ENCODE measurements around the gene ANKRD10. TPM values are rescaled to one million over a fixed set of nuclear protein-coding genes. Genes with fewer than 3 reads are reported as not detected.
A peak's percentile ranks its signal among the peaks of the same experiment; 100 is the strongest.

The ANKRD10 gene
- total and polyA plus RNA-seq, 2 of the 8 experiments (the other 6 are each of a cell fraction or from before 2014, with no cell fraction given): 146 to 218 TPM

GRCh38 chr13:110869231-110869804 is 45.6 kb downstream of the ANKRD10 start:
- ChIA-PET CTCF (ENCODE audit: partially characterized antibody) (interaction anchor here (1.1 to 3.3 kb wide), 4 partner anchors 12 to 46 kb away, joined by 3 to 11 read pairs (median 4); no protein-coding TSS in a partner anchor), POLR2A (ENCODE audit: partially characterized antibody) (interaction anchor here (0.7 to 1.8 kb wide), 6 partner anchors 10 to 157 kb away, joined by 3 to 5 read pairs (median 4); no protein-coding TSS in a partner anchor)
- peaks cover 0 to 24% (median 9%) of the 10 kb centered on the region in 4 experiments; a peak in 5 of 7 replicates for H3K4me1 ChIP-seq (replicated peaks in 1 of 4; ENCODE audit: control insufficient read depth in 3 of 4, insufficient read depth in 4 of 4, low read length in 3 of 4)
- no peaks in the 10 kb centered on the region; the same call in 1 of the 2 replicates for H3K79me1 ChIP-seq (ENCODE audit: low read depth, low read length)
- no peak overlapping the region for H3K4me3 ChIP-seq (ENCODE audit: extremely low read depth in 1 of 4, insufficient read depth in 2 of 4, low read depth in 3 of 4, low read length in 4 of 4)
- H3K9ac ChIP-seq (replicated peaks in 1 of 4; ENCODE audit: extremely low read depth in 1 of 4, low read depth in 3 of 4, low read length in 3 of 4): no peak overlapping the region
- H3K79me2 ChIP-seq (ENCODE audit: control insufficient read depth in 1 of 2, insufficient read depth in 2 of 2, low read length in 2 of 2): peaks cover 0 to 6% of the 10 kb centered on the region in 2 experiments; a peak in 1 of 4 replicates
- H4K20me1 ChIP-seq (replicated peaks in 1 of 2; ENCODE audit: control insufficient read depth in 1 of 2, insufficient read depth in 2 of 2, low read length in 2 of 2): peaks cover 0 to 4% of the 10 kb centered on the region in 2 experiments
- no peak overlapping the region for H2BK5ac ChIP-seq (ENCODE audit: low read depth, low read length)
- DNase-seq (ENCODE audit: low read depth in 1 of 2, low spot score in 2 of 2) (no peak), FAIRE-seq (no peak)
- H2AFZ ChIP-seq (ENCODE audit: low read length): no peak overlapping the region
- no peak overlapping the region for H3K56ac ChIP-seq (replicated peaks; ENCODE audit: insufficient read length, low read depth, low read length)
- no peak overlapping the region for H3K27ac ChIP-seq (ENCODE audit: low read depth, low read length)
- no peak overlapping the region for H2AK5ac ChIP-seq (ENCODE audit: low read depth, low read length)
- TF ChIP-seq HDAC2 (IDR thresholded peaks at IDR 0.05; ENCODE audit: borderline replicate concordance in 1 of 2, low read depth in 2 of 2, low read length in 2 of 2): no peak
- no peak for TF ChIP-seq RNF2 (IDR thresholded peaks at IDR 0.05; ENCODE audit: borderline replicate concordance, low read depth, low read length, missing control alignments, poor library complexity, severe bottlenecking)
- TF ChIP-seq ZNF274 (IDR thresholded peaks at IDR 0.05; ENCODE audit: borderline replicate concordance, extremely low read depth, low read length): no peak
- TF ChIP-seq BACH1 (IDR thresholded peaks at IDR 0.05; ENCODE audit: low read length): no peak
- no peak for TF ChIP-seq CBX8 (IDR thresholded peaks at IDR 0.05; ENCODE audit: borderline replicate concordance, low read depth, low read length)
- no peak overlapping the region for H2BK15ac ChIP-seq (ENCODE audit: low read length)
- H3K18ac ChIP-seq (ENCODE audit: extremely low read depth, low read length): no peak overlapping the region
- peak overlapping the region; percentile 41; the same call in 1 of the 2 replicates for H2BK12ac ChIP-seq (ENCODE audit: low read depth, low read length)
- no peaks in the 10 kb centered on the region for H3K36me3 ChIP-seq (ENCODE audit: control insufficient read depth in 2 of 4, insufficient read depth in 4 of 4, low read length in 3 of 4)
- no peak overlapping the region for H4K5ac ChIP-seq (ENCODE audit: insufficient read length, low read depth, low read length)
- H4K8ac ChIP-seq (ENCODE audit: extremely low read depth, insufficient read depth, low read length): peak overlapping the region; percentile 73
- H3K14ac ChIP-seq (ENCODE audit: insufficient read length): no peak overlapping the region
- H2BK20ac ChIP-seq (ENCODE audit: low read length): no peak overlapping the region
- no peak overlapping the region for H3K4ac ChIP-seq (replicated peaks; ENCODE audit: insufficient read length, low read depth, low read length)
- H3K4me2 ChIP-seq (ENCODE audit: insufficient read depth in 1 of 2, low read depth in 2 of 2, low read length in 2 of 2): no peak overlapping the region
- 0 out of 7 replicates have a peak, but pooled peaks cover 0 to 5% (median under 1%) of the 10 kb centered on the region in 4 experiments for H3K27me3 ChIP-seq (replicated peaks in 1 of 4; ENCODE audit: control insufficient read depth in 3 of 4, extremely low read depth in 1 of 4, insufficient read depth in 3 of 4, low read length in 3 of 4)
- H2BK120ac ChIP-seq (replicated peaks; ENCODE audit: low read depth, low read length): no peak overlapping the region
- 86% methylated on average over 22 of the region's 22 CpGs; no CpG with 5 or more reads in 1 of the 2 experiments for WGBS, 2 experiments (ENCODE audit: extremely low coverage in 1 of 2, insufficient coverage in 1 of 2, insufficient read length in 1 of 2, insufficient replicate concordance in 2 of 2, low coverage in 1 of 2, low lambda C conversion rate in 2 of 2, missing lambda C conversion rate in 1 of 2)
- H3K23ac ChIP-seq (ENCODE audit: insufficient read length): no peak overlapping the region
- peaks cover 0 to 5% of the 10 kb centered on the region in 2 experiments; a peak in 1 of 4 replicates for H3K9me3 ChIP-seq (ENCODE audit: insufficient read depth in 2 of 2, low read depth in 1 of 2, low read length in 1 of 2)
- H4K91ac ChIP-seq (replicated peaks; ENCODE audit: insufficient read length, low read length): no peak overlapping the region
- peaks cover 9% of the 10 kb centered on the region for H3K23me2 ChIP-seq (ENCODE audit: low read depth, low read length)

Data from H1 (cell line).